IMR-90 (cell line): Measurements from ENCODE around the gene CWC15. TPM values are rescaled to one million over a fixed set of nuclear protein-coding genes. Genes with fewer than 3 reads are reported as not detected.

Experiments
- ATAC-seq: fragments of 200-7000 bp; cut with Tn5 transposase; 2 replicates; pipeline ENCODE4 v1.9.1; 2020; ENCODE audit warnings: low read depth, mild to moderate bottlenecking, moderate library complexity
- BruUV-seq: library from RNA; stranded (reverse); fragments of 400-500 nt; replicated peaks from 2 replicates; lab custom pipeline; 2021; lab: Mats Ljungman, UMichigan
- CTCF ChIA-PET: fragments of 300-600 bp; formaldehyde crosslinking; extraction: SDS; loops from one replicate; lab custom pipeline; 2021; ENCODE audit warnings: antibody characterized with exemption; lab: Yijun Ruan, JAX
- POLR2A ChIA-PET: fragments of 300-600 bp; sonication (Branson Sonifier 250); formaldehyde crosslinking; loops from one replicate; lab custom pipeline; 2022; ENCODE audit warnings: antibody characterized with exemption; ENCODE audit not compliant: unreplicated experiment; lab: Charles Lee
- DNase-seq: peaks from one replicate; pipeline ENCODE4 v3.0.0; 2013
- H2AFZ ChIP-seq: replicated peaks from 2 replicates; pipeline ENCODE3; 2013; ENCODE audit warnings: low read length, mild to moderate bottlenecking; ENCODE audit not compliant: poor library complexity
- H2AK5ac ChIP-seq: 2 replicates; pipeline ENCODE4 v1.6.1; 2013; ENCODE audit warnings: low read depth, low read length, inconsistent platforms
- H2AK9ac ChIP-seq: replicated peaks from 2 replicates; pipeline ENCODE3; 2013; ENCODE audit warnings: mild to moderate bottlenecking, low read depth, low read length, moderate library complexity; ENCODE audit not compliant: poor library complexity
- H2BK120ac ChIP-seq: 2 replicates; pipeline ENCODE4 v1.6.1; 2013; ENCODE audit warnings: low read depth, low read length, inconsistent platforms
- H2BK15ac ChIP-seq: 3 replicates; pipeline ENCODE4 v1.6.1; 2013; ENCODE audit warnings: low read depth, low read length, inconsistent platforms
- H2BK20ac ChIP-seq: 2 replicates; pipeline ENCODE4 v1.6.1; 2013; ENCODE audit warnings: low read depth, mild to moderate bottlenecking, inconsistent platforms, low read length, moderate library complexity
- H2BK5ac ChIP-seq: 2 replicates; pipeline ENCODE4 v1.6.1; 2013; ENCODE audit warnings: mild to moderate bottlenecking, low read depth, low read length, inconsistent platforms; ENCODE audit not compliant: poor library complexity, severe bottlenecking
- H3K14ac ChIP-seq: replicated peaks from 2 replicates; pipeline ENCODE4 v1.6.1; 2013; ENCODE audit warnings: low read depth, low read length, inconsistent platforms
- H3K18ac ChIP-seq: 2 replicates; pipeline ENCODE4 v1.6.1; 2013; ENCODE audit warnings: low read depth, low read length, control low read depth
- H3K23ac ChIP-seq: 2 replicates; pipeline ENCODE4 v1.6.1; 2013; ENCODE audit warnings: low read depth, low read length, inconsistent platforms
- H3K27ac ChIP-seq: 2 replicates; pipeline ENCODE4 v1.5.1; 2013; ENCODE audit warnings: mild to moderate bottlenecking, control low read depth, low read length; ENCODE audit not compliant: insufficient read depth
- H3K27me3 ChIP-seq: 2 replicates; pipeline ENCODE4 v1.6.1; 2013; ENCODE audit warnings: low read length; ENCODE audit not compliant: control insufficient read depth, insufficient read depth
- H3K36me3 ChIP-seq: 2 replicates; pipeline ENCODE4 v1.6.1; 2013; ENCODE audit warnings: low read length, mixed read lengths; ENCODE audit not compliant: control insufficient read depth, insufficient read depth
- H3K4ac ChIP-seq: 2 replicates; pipeline ENCODE4 v1.6.1; 2013; ENCODE audit warnings: low read depth, low read length, inconsistent platforms
- H3K4me1 ChIP-seq: 2 replicates; pipeline ENCODE4 v1.6.1; 2013; ENCODE audit warnings: low read length, mixed read lengths; ENCODE audit not compliant: control insufficient read depth, insufficient read depth
- H3K4me2 ChIP-seq: 2 replicates; pipeline ENCODE4 v1.6.1; 2013; ENCODE audit warnings: low read depth, mild to moderate bottlenecking, control low read depth, low read length, moderate library complexity
- H3K4me3 ChIP-seq: 2 replicates; pipeline ENCODE4 v1.5.1; 2013; ENCODE audit warnings: low read depth, mild to moderate bottlenecking, control low read depth, low read length, moderate library complexity; ENCODE audit not compliant: insufficient read depth
- H3K56ac ChIP-seq: 2 replicates; pipeline ENCODE4 v1.6.1; 2013; ENCODE audit warnings: low read length, inconsistent platforms; ENCODE audit not compliant: insufficient read depth; ENCODE audit errors: extremely low read depth
- H3K79me1 ChIP-seq, 2 experiments: 2 replicates each; pipeline ENCODE4 v1.6.1; 2013; ENCODE audit warnings: low read length in 2 of 2, inconsistent platforms in 1 of 2, low read depth in 1 of 2
- H3K9ac ChIP-seq: 2 replicates; pipeline ENCODE4 v1.6.1; 2013; ENCODE audit warnings: low read depth, low read length, control low read depth
- H3K9me1 ChIP-seq: 2 replicates; pipeline ENCODE4 v1.6.1; 2013; ENCODE audit warnings: low read length, inconsistent platforms; ENCODE audit not compliant: insufficient read depth
- H3K9me3 ChIP-seq: 2 replicates; pipeline ENCODE4 v1.6.1; 2013; ENCODE audit warnings: low read length; ENCODE audit not compliant: control insufficient read depth, insufficient read depth
- H4K20me1 ChIP-seq: 2 replicates; pipeline ENCODE4 v1.6.1; 2013; ENCODE audit warnings: low read length, inconsistent platforms; ENCODE audit not compliant: insufficient read depth
- H4K5ac ChIP-seq: 2 replicates; pipeline ENCODE4 v1.6.1; 2013; ENCODE audit warnings: mild to moderate bottlenecking, low read depth, low read length, control low read depth
- H4K8ac ChIP-seq, 2 experiments: 2 replicates each; pipeline ENCODE4 v1.6.1; 2013; ENCODE audit warnings: low read depth in 2 of 2, low read length in 2 of 2, control low read depth in 1 of 2, inconsistent platforms in 1 of 2
- H4K91ac ChIP-seq: 2 replicates; pipeline ENCODE4 v1.6.1; 2013; ENCODE audit warnings: low read depth, low read length, inconsistent platforms; ENCODE audit not compliant: insufficient read depth
- BHLHE40 ChIP-seq: fragments of 150-350 bp; IDR thresholded peaks from 2 replicates; pipeline ENCODE4 v1.6.1; 2016; ENCODE audit warnings: mild to moderate bottlenecking, low read depth, low read length
- CEBPB ChIP-seq: IDR thresholded peaks from 2 replicates; pipeline ENCODE4 v1.6.1; 2012; ENCODE audit warnings: low read depth, low read length, improper control_type of control experiment
- CHD1 ChIP-seq: IDR thresholded peaks from 2 replicates; pipeline ENCODE4 v1.6.1; 2012; ENCODE audit warnings: low read depth, low read length, improper control_type of control experiment
- FOS ChIP-seq: fragments of 150-350 bp; IDR thresholded peaks from 2 replicates; pipeline ENCODE4 v1.6.1; 2016; ENCODE audit warnings: low read depth, low read length
- MAFK ChIP-seq: IDR thresholded peaks from 2 replicates; pipeline ENCODE4 v1.6.1; 2012; ENCODE audit warnings: low read depth, low read length, improper control_type of control experiment
- MAZ ChIP-seq: IDR thresholded peaks from 2 replicates; pipeline ENCODE4 v1.6.1; 2012; ENCODE audit warnings: low read depth, mild to moderate bottlenecking, low read length, improper control_type of control experiment, moderate library complexity, borderline replicate concordance
- MXI1 ChIP-seq: IDR thresholded peaks from 2 replicates; pipeline ENCODE4 v1.6.1; 2012; ENCODE audit warnings: low read depth, mild to moderate bottlenecking, low read length, moderate library complexity, borderline replicate concordance
- NFE2L2 ChIP-seq: fragments of 150-350 bp; IDR thresholded peaks from 2 replicates; pipeline ENCODE4 v1.6.1; 2016; ENCODE audit warnings: low read depth, mild to moderate bottlenecking, low read length
- POLR2A ChIP-seq: IDR thresholded peaks from 2 replicates; pipeline ENCODE4 v1.6.1; 2012; ENCODE audit warnings: mild to moderate bottlenecking, low read depth, low read length
- RAD21 ChIP-seq: IDR thresholded peaks from 2 replicates; pipeline ENCODE4 v1.6.1; 2012; ENCODE audit warnings: low read length, improper control_type of control experiment
- RFX5 ChIP-seq: IDR thresholded peaks from 2 replicates; pipeline ENCODE4 v1.8.0; 2012; ENCODE audit warnings: low read depth, mild to moderate bottlenecking, low read length, moderate library complexity
- SMC3 ChIP-seq: fragments of 150-350 bp; IDR thresholded peaks from 2 replicates; pipeline ENCODE4 v1.6.1; 2016; ENCODE audit warnings: low read depth, mild to moderate bottlenecking, antibody characterized with exemption, low read length, moderate library complexity
- WGBS, 2 experiments: methylation state at CpG; one replicate each; pipeline versions ENCODE4 v1.1.5 to v1.1.7; 2013; ENCODE audit warnings: missing lambda C conversion rate in 2 of 2; ENCODE audit not compliant: insufficient read length in 1 of 2; ENCODE audit errors: extremely low coverage in 2 of 2; 5-methylcytosine and 5-hydroxymethylcytosine counted together
- dilution Hi-C: fragments of 300-500 bp; cut with HindIII; formaldehyde crosslinking; loops from one replicate; pipeline ENCODE4 v1.14.3; 2018; ENCODE audit warnings: low sequenced_read_pairs; ENCODE audit not compliant: unreplicated experiment
- in situ Hi-C: fragments of 300-500 bp; cut with MboI; formaldehyde crosslinking; loops from 3 replicates; pipeline ENCODE4 v1.14.3; 2019; ENCODE audit warnings: low sequenced_read_pairs, inconsistent platforms, mixed read lengths
- intact Hi-C: fragments of 100-400 bp; cut with micrococcal nuclease; formaldehyde crosslinking; loops from 2 replicates; pipeline ENCODE4 v1.10.0; 2022
- polyA plus RNA-seq, 3 experiments: library from polyadenylated mRNA; depleted of rRNA; stranded (reverse); fragments of >200 nt; gene quantifications; 2 replicates each; pipeline ENCODE4 v1.2.3, GENCODE V29; 2012; ENCODE audit warnings: low replicate concordance in 1 of 3
- total RNA-seq: library from RNA; depleted of rRNA; stranded (reverse); fragments of >200 nt; gene quantifications from 2 replicates; pipeline ENCODE4 v1.2.3, GENCODE V29; 2012
- TF ChIP-seq, protein P1 (sequence below): fragments of 150-350 bp; IDR thresholded peaks from 2 replicates; pipeline ENCODE4 v1.6.1; 2016; ENCODE audit warnings: low read depth, mild to moderate bottlenecking, low read length, moderate library complexity, borderline replicate concordance
- TF ChIP-seq, protein P2 (sequence below): fragments of 150-350 bp; IDR thresholded peaks from 2 replicates; pipeline ENCODE4 v1.6.1; 2017; ENCODE audit warnings: mild to moderate bottlenecking, antibody characterized with exemption, low read length, low read depth

CWC15 gene
- total and polyA plus RNA-seq, 2 of the 4 experiments (the other 2 are of a cell fraction), result 38.4 to 48.6 TPM

DNA sequence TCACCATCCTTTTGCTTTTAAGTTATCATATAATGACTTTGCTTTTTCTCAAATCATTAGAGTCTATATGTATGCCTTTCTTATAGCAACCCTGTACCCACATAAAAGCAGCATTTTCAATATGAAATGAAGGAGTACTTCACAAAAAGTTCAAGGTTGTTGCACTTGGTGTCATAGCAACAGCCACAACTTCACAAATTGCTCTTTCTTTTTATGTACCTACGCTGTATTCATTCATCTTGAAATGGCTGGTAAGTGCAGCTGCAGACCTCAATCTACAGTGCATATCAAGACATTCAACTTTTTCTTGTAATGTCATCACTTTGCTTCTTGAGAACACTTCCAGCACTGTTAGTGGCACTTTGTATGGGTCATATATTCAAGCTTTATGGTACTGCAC is 18.6 kb downstream of the CWC15 start:
- H3K4me1 ChIP-seq, result peaks cover 5% of the 10 kb centered on the region
- H3K9ac ChIP-seq, result no peak overlapping the region
- H2BK20ac ChIP-seq, result no peak overlapping the region
- H3K4me3 ChIP-seq, result no peak overlapping the region
- H3K14ac ChIP-seq, result no peak overlapping the region
- H2AK5ac ChIP-seq, result no peak overlapping the region
- H2AFZ ChIP-seq, result no peak overlapping the region
- TF ChIP-seq POLR2A (no peak), RAD21 (no peak), SMC3 (no peak), BHLHE40 (no peak), MAZ (no peak), CHD1 (no peak), CEBPB (no peak), RFX5 (no peak), NFE2L2 (no peak), FOS (no peak), MAFK (no peak), MXI1 (no peak)
- TF ChIP-seq, protein P1, sequence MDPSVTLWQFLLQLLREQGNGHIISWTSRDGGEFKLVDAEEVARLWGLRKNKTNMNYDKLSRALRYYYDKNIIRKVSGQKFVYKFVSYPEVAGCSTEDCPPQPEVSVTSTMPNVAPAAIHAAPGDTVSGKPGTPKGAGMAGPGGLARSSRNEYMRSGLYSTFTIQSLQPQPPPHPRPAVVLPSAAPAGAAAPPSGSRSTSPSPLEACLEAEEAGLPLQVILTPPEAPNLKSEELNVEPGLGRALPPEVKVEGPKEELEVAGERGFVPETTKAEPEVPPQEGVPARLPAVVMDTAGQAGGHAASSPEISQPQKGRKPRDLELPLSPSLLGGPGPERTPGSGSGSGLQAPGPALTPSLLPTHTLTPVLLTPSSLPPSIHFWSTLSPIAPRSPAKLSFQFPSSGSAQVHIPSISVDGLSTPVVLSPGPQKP, result no peak
- TF ChIP-seq, protein P2, sequence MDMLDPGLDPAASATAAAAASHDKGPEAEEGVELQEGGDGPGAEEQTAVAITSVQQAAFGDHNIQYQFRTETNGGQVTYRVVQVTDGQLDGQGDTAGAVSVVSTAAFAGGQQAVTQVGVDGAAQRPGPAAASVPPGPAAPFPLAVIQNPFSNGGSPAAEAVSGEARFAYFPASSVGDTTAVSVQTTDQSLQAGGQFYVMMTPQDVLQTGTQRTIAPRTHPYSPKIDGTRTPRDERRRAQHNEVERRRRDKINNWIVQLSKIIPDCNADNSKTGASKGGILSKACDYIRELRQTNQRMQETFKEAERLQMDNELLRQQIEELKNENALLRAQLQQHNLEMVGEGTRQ, result no peak
- no peak overlapping the region for H3K4ac ChIP-seq
- CTCF ChIA-PET, result no interaction called here
- no peak overlapping the region for H2BK120ac ChIP-seq
- H3K18ac ChIP-seq, result no peak overlapping the region
- no peak overlapping the region for H2BK5ac ChIP-seq
- H3K79me1 ChIP-seq, result no peaks in the 10 kb centered on the region
- POLR2A ChIA-PET, result no interaction called here
- H3K27me3 ChIP-seq, result no peaks in the 10 kb centered on the region
- in situ Hi-C loops, result no loop called here
- H3K56ac ChIP-seq, result no peak overlapping the region
- intact Hi-C loops, result no loop called here
- no peak overlapping the region for H4K91ac ChIP-seq
- no peak for ATAC-seq
- no CpG with 5 or more reads among the region's 1 CpG for WGBS, 2 experiments
- no peaks in the 10 kb centered on the region for H4K20me1 ChIP-seq
- H3K27ac ChIP-seq, result no peak overlapping the region
- dilution Hi-C loops, result no loop called here
- no peak overlapping the region for H2BK15ac ChIP-seq
- H4K8ac ChIP-seq, result no peak overlapping the region
- 0 out of 2 replicates have a peak, but pooled peaks cover 2% of the 10 kb centered on the region for H3K9me3 ChIP-seq
- H2AK9ac ChIP-seq, result no peak overlapping the region
- H3K9me1 ChIP-seq, result 0 out of 2 replicates have a peak, but pooled peaks cover 4% of the 10 kb centered on the region
- BruUV-seq, result no TSS peak
- no peak overlapping the region for H3K23ac ChIP-seq
- H3K4me2 ChIP-seq, result no peak overlapping the region
- H4K5ac ChIP-seq, result no peak overlapping the region
- H3K36me3 ChIP-seq, result peaks cover under 1% of the 10 kb centered on the region; the same call in 1 of the 2 replicates
- no peak for DNase-seq
